GM23248 (cell line): ENCODE results near the gene IL12RB1. TPM values are rescaled to one million over a fixed set of nuclear protein-coding genes. Genes with fewer than 3 reads are reported as not detected.
"Not testable (repeated sequence)": the region's sequence is repeated elsewhere in the genome, so short reads cannot be mapped to it uniquely, and the experiment has no call there.

Experiments used
- DNase-seq: peaks from one replicate; pipeline ENCODE4 v3.0.0-alpha.2; 2015
- H2AFZ ChIP-seq: fragments of 200-600 bp; sonication (generic); 2 replicates; pipeline ENCODE4 v1.6.1; 2016; ENCODE audit warnings: antibody characterized with exemption
- H3F3A ChIP-seq: fragments of 200-600 bp; sonication (generic); 2 replicates; pipeline ENCODE4 v1.6.1; 2016; ENCODE audit warnings: mild to moderate bottlenecking, antibody characterized with exemption, mixed run types; ENCODE audit not compliant: insufficient read depth
- H3K27ac ChIP-seq: fragments of 200-600 bp; sonication (generic); 2 replicates; pipeline ENCODE4 v1.5.1; 2016; ENCODE audit warnings: mild to moderate bottlenecking
- H3K27me3 ChIP-seq: fragments of 200-600 bp; sonication (generic); replicated peaks from 2 replicates; pipeline ENCODE4 v1.6.1; 2016; ENCODE audit warnings: mild to moderate bottlenecking; ENCODE audit not compliant: insufficient read depth
- H3K36me3 ChIP-seq: fragments of 200-600 bp; sonication (generic); 2 replicates; pipeline ENCODE4 v1.6.1; 2016; ENCODE audit warnings: low read depth, mild to moderate bottlenecking
- H3K4me1 ChIP-seq: fragments of 200-600 bp; sonication (generic); 2 replicates; pipeline ENCODE4 v1.6.1; 2016; ENCODE audit warnings: mild to moderate bottlenecking; ENCODE audit not compliant: insufficient read depth
- H3K4me2 ChIP-seq: fragments of 200-600 bp; sonication (generic); one replicate; pipeline ENCODE4 v1.6.1; 2016; ENCODE audit warnings: mild to moderate bottlenecking; ENCODE audit not compliant: unreplicated experiment
- H3K4me3 ChIP-seq: fragments of 200-600 bp; sonication (generic); 2 replicates; pipeline ENCODE4 v1.5.1; 2016; ENCODE audit warnings: mild to moderate bottlenecking
- H3K79me2 ChIP-seq: fragments of 200-600 bp; sonication (generic); 2 replicates; pipeline ENCODE4 v1.6.1; 2016; ENCODE audit warnings: mild to moderate bottlenecking; ENCODE audit not compliant: insufficient read depth
- H3K9ac ChIP-seq: fragments of 200-600 bp; sonication (generic); 2 replicates; pipeline ENCODE4 v1.6.1; 2016; ENCODE audit warnings: mild to moderate bottlenecking
- H3K9me2 ChIP-seq: fragments of 200-600 bp; sonication (generic); 2 replicates; pipeline ENCODE4 v1.6.1; 2016; ENCODE audit warnings: mixed run types, mild to moderate bottlenecking, moderate library complexity; ENCODE audit not compliant: insufficient read depth
- H3K9me3 ChIP-seq: fragments of 200-600 bp; sonication (generic); one replicate; pipeline ENCODE4 v1.6.1; 2017; ENCODE audit warnings: low read depth
- H4K20me1 ChIP-seq: fragments of 200-600 bp; sonication (generic); 2 replicates; pipeline ENCODE4 v1.6.0; 2016; ENCODE audit not compliant: insufficient read depth
- EZH2 ChIP-seq: fragments of 200-600 bp; sonication (generic); IDR thresholded peaks from 2 replicates; pipeline ENCODE4 v1.6.1; 2018; ENCODE audit warnings: antibody characterized with exemption, mild to moderate bottlenecking; ENCODE audit not compliant: insufficient read depth, poor library complexity, severe bottlenecking
- EZH2phosphoT487 ChIP-seq: fragments of 200-600 bp; sonication (generic); IDR thresholded peaks from 2 replicates; pipeline ENCODE4 v1.6.1; 2018; ENCODE audit warnings: antibody characterized with exemption, moderate library complexity, mild to moderate bottlenecking, low read depth; ENCODE audit not compliant: insufficient read depth
- WGBS, 2 experiments: methylation state at CpG; one replicate each; pipeline ENCODE4 v1.1.6; 2015 to 2017; ENCODE audit warnings: low lambda C conversion rate in 2 of 2, low coverage in 1 of 2; ENCODE audit errors: missing lambda C conversion rate in 2 of 2; 5-methylcytosine and 5-hydroxymethylcytosine counted together
- in situ Hi-C: fragments of 300-500 bp; cut with MboI; formaldehyde crosslinking; loops from 2 replicates; pipeline ENCODE4 v1.15.0; 2020
- polyA plus RNA-seq: library from polyadenylated mRNA; unstranded; fragments of >200 nt; fragmentation: Nextera tagmentation; extraction: Ambion mirVana; gene quantifications from 2 replicates; pipeline ENCODE4 v1.2.1, GENCODE V29; 2016
- total RNA-seq: library from RNA; depleted of rRNA; stranded (reverse); fragments of >200 nt; shearing (Covaris generic); gene quantifications from 2 replicates; pipeline ENCODE4 v1.2.3, GENCODE V29; 2014

The IL12RB1 gene
- total and polyA plus RNA-seq, 2 experiments from 2014 or later: not detected

GRCh38 chr19:18044825-18045304, 41.9 kb downstream of the IL12RB1 start:
- Histone ChIP-seq H3K4me3 (peak overlapping the region; percentile 65), H3K36me3 (no peaks in the 10 kb centered on the region), H3K27me3 (no peaks in the 10 kb centered on the region), H3K4me2 (peak overlapping the region; percentile 93), H3K9me2 (no peaks in the 10 kb centered on the region), H3K9me3 (no peaks in the 10 kb centered on the region), H3K4me1 (peaks cover 15% of the 10 kb centered on the region), H3F3A (peaks cover 21% of the 10 kb centered on the region), H3K79me2 (no peaks in the 10 kb centered on the region), H3K9ac (peak overlapping the region; percentile 71), H4K20me1 (no peaks in the 10 kb centered on the region), H3K27ac (peak overlapping the region; percentile 72), H2AFZ (peak overlapping the region; percentile 82)
- WGBS, 2 experiments: 4% methylated on average over 12 of the region's 12 CpGs
- no peak for TF ChIP-seq EZH2phosphoT487
- in situ Hi-C loops: no loop called here
- peak; percentile 86 for DNase-seq

GRCh38 chr19:18043676-18044075, 43.1 kb downstream of the IL12RB1 start:
- no peaks in the 10 kb centered on the region for H3K79me2 ChIP-seq
- H3K4me1 ChIP-seq: peaks cover 15% of the 10 kb centered on the region
- no peak overlapping the region for H3K4me3 ChIP-seq
- 95 to 97% methylated on average over 3 of the region's 3 CpGs for WGBS, 2 experiments
- no peaks in the 10 kb centered on the region for H3K9me3 ChIP-seq
- no peak overlapping the region for H3K4me2 ChIP-seq
- DNase-seq: no peak
- no peak overlapping the region for H3K9ac ChIP-seq
- H3K36me3 ChIP-seq: no peaks in the 10 kb centered on the region
- in situ Hi-C loops: no loop called here
- H3K27ac ChIP-seq: no peak overlapping the region
- no peaks in the 10 kb centered on the region for H3K9me2 ChIP-seq
- peaks cover 21% of the 10 kb centered on the region for H3F3A ChIP-seq
- no peak overlapping the region for H2AFZ ChIP-seq
- H3K27me3 ChIP-seq: no peaks in the 10 kb centered on the region
- TF ChIP-seq EZH2phosphoT487: no peak
- H4K20me1 ChIP-seq: no peaks in the 10 kb centered on the region

- TF ChIP-seq EZH2 (no peak), EZH2phosphoT487 (no peak)
- H3K27me3 ChIP-seq: no peaks in the 10 kb centered on the region
- in situ Hi-C loops: no loop called here
- WGBS, 2 experiments: 53 to 61% methylated on average over 2 of the region's 2 CpGs
- no peaks in the 10 kb centered on the region for H3K9me3 ChIP-seq
- DNase-seq: no peak
- no peaks in the 10 kb centered on the region for H4K20me1 ChIP-seq
- no peak overlapping the region for H3K4me3 ChIP-seq
- H3F3A ChIP-seq: peaks cover 10% of the 10 kb centered on the region
- H3K27ac ChIP-seq: no peak overlapping the region
- H3K79me2 ChIP-seq: no peaks in the 10 kb centered on the region
- H2AFZ ChIP-seq: no peak overlapping the region
- H3K36me3 ChIP-seq: no peaks in the 10 kb centered on the region
- no peaks in the 10 kb centered on the region for H3K9me2 ChIP-seq
- peaks cover 11% of the 10 kb centered on the region for H3K4me1 ChIP-seq
- H3K4me2 ChIP-seq: no peak overlapping the region
- no peak overlapping the region for H3K9ac ChIP-seq
Observed at GRCh38 chr19:18041054-18041453, 45.7 kb downstream of the IL12RB1 start.

- in situ Hi-C loops, H3F3A ChIP-seq, H3K4me3 ChIP-seq, H4K20me1 ChIP-seq, H3K9me3 ChIP-seq, H3K27me3 ChIP-seq, H3K9me2 ChIP-seq, DNase-seq, H3K27ac ChIP-seq, H3K4me2 ChIP-seq, H3K79me2 ChIP-seq, H3K4me1 ChIP-seq, H3K36me3 ChIP-seq, H3K9ac ChIP-seq, H2AFZ ChIP-seq: not testable (repeated sequence)
- 19 to 26% methylated on average over 2 of the region's 2 CpGs for WGBS, 2 experiments
Observed at GRCh38 chr19:18032102-18032501, 54.6 kb downstream of the IL12RB1 start.

- H2AFZ ChIP-seq, H3K9me2 ChIP-seq, H3K27ac ChIP-seq, DNase-seq, H4K20me1 ChIP-seq, H3K9ac ChIP-seq, H3K4me3 ChIP-seq, H3F3A ChIP-seq, H3K9me3 ChIP-seq, H3K79me2 ChIP-seq, H3K27me3 ChIP-seq, H3K4me2 ChIP-seq, H3K4me1 ChIP-seq, H3K36me3 ChIP-seq, in situ Hi-C loops: not testable (repeated sequence)
- WGBS, 2 experiments: 87% methylated on average over 5 of the region's 5 CpGs
Observed at GRCh38 chr19:18031401-18031800, 55.3 kb downstream of the IL12RB1 start.
